ENCODE results near the gene NOX4.
"Not testable (repeated sequence)": the region's sequence is repeated elsewhere in the genome, so short reads cannot be mapped to it uniquely, and the experiment has no call there.

The NOX4 gene

GRCh38 chr11:89293965-89294679 lies 197.1 kb downstream of the NOX4 start:
- DNase-seq: no peak

GRCh38 chr11:89288004-89288403 lies 203.2 kb downstream of the NOX4 start:
- DNase-seq: not testable (repeated sequence)

- DNase-seq: not testable (repeated sequence)
These were observed 204.6 kb downstream of the NOX4 start for GRCh38 chr11:89286601-89287000.

- DNase-seq: not testable (repeated sequence)
These were observed 210.0 kb downstream of the NOX4 start for GRCh38 chr11:89281032-89281677.

- DNase-seq: no peak
These were observed 212.0 kb downstream of the NOX4 start for GRCh38 chr11:89279176-89279575.

GRCh38 chr11:89275966-89276365 lies 215.2 kb downstream of the NOX4 start:
- DNase-seq: no peak
